MG63 (cell line): ENCODE measurements around the gene SEC61G. TPM values are rescaled to one million over a fixed set of nuclear protein-coding genes. Genes with fewer than 3 reads are reported as not detected.

ENCODE experiments used
- DNase-seq: peaks from one replicate; pipeline ENCODE4 v3.0.0-alpha.2; 2020
- H3K27me3 ChIP-seq: fragments of 250-450 bp; sonication (Bioruptor Pico); 2 replicates; pipeline ENCODE4 v1.5.1; 2020; ENCODE audit warnings: mild to moderate bottlenecking, moderate library complexity
- H3K36me3 ChIP-seq: fragments of 250-450 bp; sonication (Bioruptor Pico); 2 replicates; pipeline ENCODE4 v1.5.1; 2020; ENCODE audit warnings: mild to moderate bottlenecking, moderate library complexity
- H3K4me3 ChIP-seq: fragments of 250-450 bp; sonication (Bioruptor Pico); 2 replicates; pipeline ENCODE4 v1.5.1; 2020; ENCODE audit warnings: mild to moderate bottlenecking, moderate library complexity
- H3K9me3 ChIP-seq: fragments of 250-450 bp; sonication (Bioruptor Pico); 2 replicates; pipeline ENCODE4 v1.5.1; 2020; ENCODE audit warnings: mild to moderate bottlenecking, moderate library complexity
- total RNA-seq: library from RNA; depleted of rRNA; stranded (reverse); fragments of >200 nt; shearing (Covaris generic); gene quantifications from 2 replicates; pipeline ENCODE4 v1.2.3, GENCODE V29; 2014; ENCODE audit warnings: low replicate concordance; rRNA removed

Gene SEC61G
- total RNA-seq = 379 and 1,484 TPM in 2 replicates

GRCh38 chr7:54758702-54759592 lies at the start of gene SEC61G:
TSS of gene SEC61G (minus strand) at chr7:54759211. CDS start at chr7:54757588, 1,623 bp downstream.
- peaks cover 26% of the 10 kb centered on the region for H3K36me3 ChIP-seq
- peak within 1 kb of the TSS; percentile 71 for H3K4me3 ChIP-seq
- DNase-seq = peak; percentile 97
- no peaks in the 10 kb centered on the region for H3K27me3 ChIP-seq
- no peaks in the 10 kb centered on the region for H3K9me3 ChIP-seq

- no peaks in the 10 kb centered on the region for H3K9me3 ChIP-seq
- no peak for DNase-seq
- no peak overlapping the region for H3K4me3 ChIP-seq
- H3K36me3 ChIP-seq = no peaks in the 10 kb centered on the region
- H3K27me3 ChIP-seq = no peaks in the 10 kb centered on the region
Measured at GRCh38 chr7:54802841-54803240, 43.8 kb upstream of the SEC61G start.

- Histone ChIP-seq H3K36me3 (no peaks in the 10 kb centered on the region), H3K27me3 (no peaks in the 10 kb centered on the region)
Measured at GRCh38 chr7:54802114-54802513, 43.1 kb upstream of the SEC61G start.

GRCh38 chr7:54799792-54800191 lies 40.8 kb upstream of the SEC61G start:
- no peaks in the 10 kb centered on the region for H3K36me3 ChIP-seq
- DNase-seq = no peak
- H3K4me3 ChIP-seq = no peak overlapping the region
- no peaks in the 10 kb centered on the region for H3K27me3 ChIP-seq
- no peaks in the 10 kb centered on the region for H3K9me3 ChIP-seq

More at GRCh38 chr7:54802114-54802513, 43.1 kb upstream of the SEC61G start:
- Histone ChIP-seq H3K4me3 (no peak overlapping the region), H3K9me3 (no peaks in the 10 kb centered on the region)
- no peak for DNase-seq

- H3K36me3 ChIP-seq = no peaks in the 10 kb centered on the region
- no peak overlapping the region for H3K4me3 ChIP-seq
- DNase-seq = no peak
- H3K27me3 ChIP-seq = no peaks in the 10 kb centered on the region
- no peaks in the 10 kb centered on the region for H3K9me3 ChIP-seq
Measured at GRCh38 chr7:54798530-54798929, 39.5 kb upstream of the SEC61G start.

- no peak for DNase-seq
- Histone ChIP-seq H3K4me3 (no peak overlapping the region), H3K27me3 (no peaks in the 10 kb centered on the region), H3K9me3 (no peaks in the 10 kb centered on the region), H3K36me3 (no peaks in the 10 kb centered on the region)
Measured at GRCh38 chr7:54796853-54797252, 37.8 kb upstream of the SEC61G start.

GRCh38 chr7:54796150-54796549 lies 37.1 kb upstream of the SEC61G start:
- no peak overlapping the region for H3K4me3 ChIP-seq
- H3K27me3 ChIP-seq = no peaks in the 10 kb centered on the region
- H3K36me3 ChIP-seq = no peaks in the 10 kb centered on the region
- H3K9me3 ChIP-seq = no peaks in the 10 kb centered on the region
- no peak for DNase-seq

- Histone ChIP-seq H3K4me3 (no peak overlapping the region), H3K36me3 (no peaks in the 10 kb centered on the region), H3K9me3 (no peaks in the 10 kb centered on the region), H3K27me3 (no peaks in the 10 kb centered on the region)
- DNase-seq = no peak
Measured at GRCh38 chr7:54792383-54792782, 33.4 kb upstream of the SEC61G start.

- no peaks in the 10 kb centered on the region for H3K36me3 ChIP-seq
- DNase-seq = peak; percentile 53
- H3K4me3 ChIP-seq = no peak overlapping the region
- no peaks in the 10 kb centered on the region for H3K9me3 ChIP-seq
- no peaks in the 10 kb centered on the region for H3K27me3 ChIP-seq
Measured at GRCh38 chr7:54788664-54789063, 29.7 kb upstream of the SEC61G start.

- Histone ChIP-seq H3K9me3 (no peaks in the 10 kb centered on the region), H3K4me3 (no peak overlapping the region), H3K36me3 (no peaks in the 10 kb centered on the region), H3K27me3 (no peaks in the 10 kb centered on the region)
- no peak for DNase-seq
Measured at GRCh38 chr7:54785261-54785660, 26.2 kb upstream of the SEC61G start.

GRCh38 chr7:54783952-54784351 lies 24.9 kb upstream of the SEC61G start:
- DNase-seq = no peak
- Histone ChIP-seq H3K4me3 (no peak overlapping the region), H3K27me3 (no peaks in the 10 kb centered on the region), H3K9me3 (no peaks in the 10 kb centered on the region), H3K36me3 (no peaks in the 10 kb centered on the region)

GRCh38 chr7:54782829-54783228 lies 23.8 kb upstream of the SEC61G start:
- no peak for DNase-seq

GRCh38 chr7:54782314-54782713 lies 23.3 kb upstream of the SEC61G start:
- H3K27me3 ChIP-seq = no peaks in the 10 kb centered on the region
- DNase-seq = no peak
- H3K36me3 ChIP-seq = no peaks in the 10 kb centered on the region
- no peak overlapping the region for H3K4me3 ChIP-seq
- no peaks in the 10 kb centered on the region for H3K9me3 ChIP-seq

More at GRCh38 chr7:54782829-54783228, 23.8 kb upstream of the SEC61G start:
- no peak overlapping the region for H3K4me3 ChIP-seq
- no peaks in the 10 kb centered on the region for H3K9me3 ChIP-seq
- H3K27me3 ChIP-seq = no peaks in the 10 kb centered on the region
- H3K36me3 ChIP-seq = no peaks in the 10 kb centered on the region

- DNase-seq = no peak
- Histone ChIP-seq H3K27me3 (no peaks in the 10 kb centered on the region), H3K4me3 (no peak overlapping the region), H3K36me3 (no peaks in the 10 kb centered on the region), H3K9me3 (no peaks in the 10 kb centered on the region)
Measured at GRCh38 chr7:54781134-54781920, 22.3 kb upstream of the SEC61G start.

- H3K27me3 ChIP-seq = no peaks in the 10 kb centered on the region
- no peak overlapping the region for H3K4me3 ChIP-seq
- H3K9me3 ChIP-seq = no peaks in the 10 kb centered on the region
- no peaks in the 10 kb centered on the region for H3K36me3 ChIP-seq
- no peak for DNase-seq
Measured at GRCh38 chr7:54780490-54780889, 21.5 kb upstream of the SEC61G start.

- no peak for DNase-seq
- Histone ChIP-seq H3K27me3 (no peaks in the 10 kb centered on the region), H3K36me3 (no peaks in the 10 kb centered on the region), H3K4me3 (no peak overlapping the region), H3K9me3 (no peaks in the 10 kb centered on the region)
Measured at GRCh38 chr7:54778696-54779540, 19.9 kb upstream of the SEC61G start.

GRCh38 chr7:54778166-54778565 lies 19.2 kb upstream of the SEC61G start:
- Histone ChIP-seq H3K36me3 (no peaks in the 10 kb centered on the region), H3K4me3 (no peak overlapping the region), H3K27me3 (no peaks in the 10 kb centered on the region), H3K9me3 (no peaks in the 10 kb centered on the region)
- peak; percentile 24 for DNase-seq
